Activated CD4-positive, alpha-beta T cell treated with anti-CD3 and anti-CD28 coated beads, Interleukin-2, Interleukin-4, amounts not matched to agents 100 ng/mL and 50 ng/mL, durations not matched to agents 16 hours and 8 hours (primary cell): ENCODE results near the gene NBPF19.
A peak's percentile ranks its signal among the peaks of the same experiment; 100 is the strongest.
"Not testable (repeated sequence)": the region's sequence is repeated elsewhere in the genome, so short reads cannot be mapped to it uniquely, and the experiment has no call there.

ENCODE experiments used
- DNase-seq: peaks from one replicate; pipeline ENCODE4 v3.0.0-alpha.2; 2020; ENCODE audit warnings: low spot score

The NBPF19 gene, protein sequence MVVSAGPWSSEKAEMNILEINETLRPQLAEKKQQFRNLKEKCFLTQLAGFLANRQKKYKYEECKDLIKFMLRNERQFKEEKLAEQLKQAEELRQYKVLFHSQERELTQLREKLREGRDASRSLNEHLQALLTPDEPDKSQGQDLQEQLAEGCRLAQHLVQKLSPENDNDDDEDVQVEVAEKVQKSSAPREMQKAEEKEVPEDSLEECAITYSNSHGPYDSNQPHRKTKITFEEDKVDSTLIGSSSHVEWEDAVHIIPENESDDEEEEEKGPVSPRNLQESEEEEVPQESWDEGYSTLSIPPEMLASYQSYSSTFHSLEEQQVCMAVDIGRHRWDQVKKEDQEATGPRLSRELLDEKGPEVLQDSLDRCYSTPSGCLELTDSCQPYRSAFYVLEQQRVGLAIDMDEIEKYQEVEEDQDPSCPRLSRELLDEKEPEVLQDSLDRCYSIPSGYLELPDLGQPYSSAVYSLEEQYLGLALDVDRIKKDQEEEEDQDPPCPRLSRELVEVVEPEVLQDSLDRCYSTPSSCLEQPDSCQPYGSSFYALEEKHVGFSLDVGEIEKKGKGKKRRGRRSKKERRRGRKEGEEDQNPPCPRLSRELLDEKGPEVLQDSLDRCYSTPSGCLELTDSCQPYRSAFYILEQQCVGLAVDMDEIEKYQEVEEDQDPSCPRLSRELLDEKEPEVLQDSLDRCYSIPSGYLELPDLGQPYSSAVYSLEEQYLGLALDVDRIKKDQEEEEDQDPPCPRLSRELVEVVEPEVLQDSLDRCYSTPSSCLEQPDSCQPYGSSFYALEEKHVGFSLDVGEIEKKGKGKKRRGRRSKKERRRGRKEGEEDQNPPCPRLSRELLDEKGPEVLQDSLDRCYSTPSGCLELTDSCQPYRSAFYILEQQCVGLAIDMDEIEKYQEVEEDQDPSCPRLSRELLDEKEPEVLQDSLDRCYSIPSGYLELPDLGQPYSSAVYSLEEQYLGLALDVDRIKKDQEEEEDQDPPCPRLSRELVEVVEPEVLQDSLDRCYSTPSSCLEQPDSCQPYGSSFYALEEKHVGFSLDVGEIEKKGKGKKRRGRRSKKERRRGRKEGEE (N-terminal part only)

DNA sequence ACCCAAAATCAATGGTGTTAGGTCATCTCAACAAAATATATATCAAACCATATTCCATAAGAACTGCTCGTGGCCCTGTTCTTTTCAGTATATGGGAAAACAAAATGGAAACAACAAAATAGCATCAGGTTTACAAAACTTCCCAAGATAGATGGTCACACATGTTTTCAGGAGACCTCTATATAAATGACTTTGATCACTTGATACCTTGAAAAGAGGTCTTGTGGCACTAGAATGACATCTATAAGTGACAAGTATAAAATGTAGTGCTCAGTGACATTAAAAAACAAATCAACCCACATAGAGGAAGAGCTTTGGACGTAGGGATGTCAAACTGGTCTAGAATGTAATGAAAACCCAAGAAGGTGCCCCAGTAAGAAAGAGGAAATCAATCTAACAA, at the start of gene NBPF19:
NBPF19 (plus strand) TSS at position 301 of the 400 bp plus-strand sequence. CDS start 888 bp downstream, outside the sequence.
- not testable (repeated sequence) for DNase-seq

DNA sequence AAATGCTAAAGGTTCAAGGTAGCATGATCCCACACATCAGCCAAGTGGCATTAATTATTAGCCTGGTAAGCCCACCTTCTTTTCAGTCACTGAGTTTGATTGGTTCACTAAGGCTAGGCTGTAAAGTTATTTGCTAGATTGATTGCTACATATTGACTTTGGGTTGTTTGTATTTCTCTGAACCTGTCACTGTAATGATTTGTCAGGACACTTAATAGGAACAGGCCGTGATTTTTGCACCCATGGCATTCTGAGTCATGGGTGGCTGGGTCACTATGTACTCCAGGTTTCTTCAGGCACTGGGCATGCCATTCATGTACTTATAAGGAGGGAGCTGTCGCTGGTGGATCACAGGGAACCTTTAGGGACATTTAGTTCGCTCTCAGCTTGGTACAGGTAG, 46.5 kb upstream of the NBPF19 start:
- DNase-seq: not testable (repeated sequence)

DNA sequence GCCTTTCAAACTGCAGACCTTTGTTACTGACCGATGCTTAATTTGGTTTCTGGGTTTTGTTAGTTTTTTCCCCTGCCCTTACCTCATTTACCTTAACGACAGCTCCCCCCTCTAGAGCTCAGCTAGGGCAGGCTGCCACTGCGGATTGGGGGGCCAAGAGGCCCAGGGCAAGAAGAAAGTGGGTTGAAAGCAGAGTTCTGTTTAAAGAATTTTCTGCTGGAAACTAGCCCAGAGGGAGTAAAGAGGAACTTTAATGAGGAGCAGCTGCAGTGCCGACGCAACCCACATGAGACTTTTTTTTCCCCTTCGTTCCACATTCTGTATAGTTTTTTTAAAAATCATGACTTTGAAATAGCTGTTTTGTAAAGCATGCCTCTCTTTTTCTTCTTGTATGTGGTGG, 29.4 kb upstream of the NBPF19 start:
- DNase-seq: not testable (repeated sequence)

DNA sequence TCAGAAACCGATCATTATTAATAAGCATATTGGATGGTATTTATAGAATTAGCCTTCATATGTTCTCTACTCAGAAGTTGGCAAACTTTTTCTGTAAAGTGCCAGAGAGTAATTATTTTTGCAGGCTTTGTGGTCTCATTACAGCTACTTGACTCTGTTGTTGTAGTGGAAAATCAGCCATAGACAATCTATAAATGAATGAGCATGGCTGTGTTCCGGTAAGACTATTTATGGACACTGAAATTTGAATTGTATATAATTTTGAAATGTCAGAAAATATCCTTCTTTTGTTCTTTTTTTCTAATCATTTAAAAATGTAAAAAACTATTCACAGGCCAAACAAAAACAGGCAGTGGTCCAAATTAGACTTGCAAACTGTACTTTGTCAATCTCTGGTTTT, 22.6 kb upstream of the NBPF19 start:
- not testable (repeated sequence) for DNase-seq

DNA sequence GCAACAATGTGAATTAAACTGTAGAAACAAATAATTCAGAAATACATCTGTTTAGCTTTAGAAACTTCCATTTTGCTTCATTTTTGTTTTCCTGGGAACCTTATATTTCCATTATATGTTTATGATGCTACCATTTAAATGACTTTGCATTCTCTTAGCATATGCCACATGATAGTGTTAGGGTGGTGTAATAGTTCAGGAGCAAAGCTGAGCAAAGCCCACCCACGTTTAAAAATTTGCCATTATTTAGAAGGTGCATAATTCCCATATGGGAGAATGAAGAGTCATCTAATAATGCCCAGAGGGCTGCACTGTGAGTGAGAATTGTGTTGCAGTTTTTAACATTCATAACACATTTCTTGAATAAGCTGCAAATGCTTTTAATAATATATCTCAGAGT, 22.2 kb upstream of the NBPF19 start:
- not testable (repeated sequence) for DNase-seq

DNA sequence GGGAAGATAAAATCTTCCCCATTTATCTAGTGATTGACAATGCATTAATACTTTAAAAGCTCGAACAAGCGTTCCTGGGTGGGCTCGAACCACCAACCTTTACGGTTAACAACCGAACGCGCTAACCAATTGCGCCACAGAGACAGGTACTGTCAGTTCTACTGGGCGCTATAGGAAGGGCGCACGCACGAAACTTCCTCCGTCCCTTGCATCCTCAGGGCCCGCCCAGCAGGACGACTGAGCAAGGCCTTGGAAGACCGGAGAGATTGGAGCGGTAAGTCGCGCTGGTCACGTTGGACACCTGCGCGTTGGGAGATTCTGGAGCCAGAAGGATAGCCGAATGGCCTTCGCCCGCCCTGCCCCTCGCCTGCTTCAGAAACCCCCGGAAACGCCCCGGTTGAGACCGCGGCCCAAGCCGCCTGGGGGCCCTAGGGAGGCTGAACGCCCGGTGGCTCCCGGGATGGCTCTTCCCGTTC, 83.5 kb downstream of the NBPF19 start:
- peak; percentile 79 for DNase-seq

DNA sequence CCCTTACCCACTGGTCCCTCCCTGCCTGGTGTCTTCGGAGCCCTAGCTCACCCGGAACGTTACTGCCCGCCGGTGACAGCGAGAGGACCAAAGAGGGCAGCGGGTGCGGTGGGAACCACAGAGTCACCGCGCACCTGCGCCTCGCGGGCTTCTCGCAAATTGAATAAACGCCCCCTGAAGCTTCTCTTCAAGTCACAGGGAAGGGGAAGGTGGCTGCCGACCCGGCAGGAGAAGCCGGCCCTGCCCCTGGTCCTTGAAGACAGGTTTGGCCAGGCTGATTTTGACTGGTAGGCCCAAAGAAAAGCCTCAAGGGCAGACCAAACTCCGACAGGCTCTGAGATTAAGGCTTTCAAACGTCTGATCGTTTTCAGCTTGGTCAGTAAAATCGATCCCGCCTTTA, 87.0 kb downstream of the NBPF19 start:
- DNase-seq: not testable (repeated sequence)

DNA sequence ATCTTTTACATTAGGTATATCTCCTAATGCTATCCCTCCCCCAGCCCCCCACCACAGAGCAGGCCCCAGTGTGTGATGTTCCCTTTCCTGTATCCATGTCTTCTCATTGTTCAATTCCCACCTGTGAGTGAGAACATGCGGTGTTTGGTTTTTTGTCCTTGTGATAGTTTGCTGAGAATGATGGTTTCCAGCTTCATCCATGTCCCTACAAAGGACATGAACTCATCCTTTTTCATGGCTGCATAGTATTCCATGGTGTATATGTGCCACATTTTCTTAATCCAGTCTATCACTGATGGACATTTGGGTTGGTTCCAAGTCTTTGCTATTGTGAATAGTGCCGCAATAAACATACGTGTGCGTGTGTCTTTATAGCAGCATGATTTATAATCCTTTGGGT, 90.6 kb downstream of the NBPF19 start:
- DNase-seq: not testable (repeated sequence)

DNA sequence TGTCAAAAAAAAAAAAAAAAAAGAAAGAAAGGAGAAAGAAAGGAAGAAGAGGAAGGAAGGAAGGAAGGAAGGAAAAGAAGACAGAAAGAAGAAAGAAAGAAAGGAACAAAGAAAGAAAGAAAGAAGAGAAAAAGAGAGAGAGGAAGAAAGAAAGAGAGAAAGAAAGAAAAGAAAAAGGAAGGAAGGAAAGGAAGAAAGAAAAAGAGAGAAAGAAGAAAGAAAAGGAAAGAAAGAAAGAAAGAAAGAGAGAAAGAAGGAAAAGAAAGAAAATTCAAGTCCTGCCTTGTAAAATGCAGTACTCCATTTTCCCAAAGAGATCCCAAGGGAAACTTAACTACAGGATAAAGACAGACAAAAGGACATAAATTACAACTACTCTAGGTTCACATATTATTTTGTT, 97.9 kb downstream of the NBPF19 start:
- not testable (repeated sequence) for DNase-seq

DNA sequence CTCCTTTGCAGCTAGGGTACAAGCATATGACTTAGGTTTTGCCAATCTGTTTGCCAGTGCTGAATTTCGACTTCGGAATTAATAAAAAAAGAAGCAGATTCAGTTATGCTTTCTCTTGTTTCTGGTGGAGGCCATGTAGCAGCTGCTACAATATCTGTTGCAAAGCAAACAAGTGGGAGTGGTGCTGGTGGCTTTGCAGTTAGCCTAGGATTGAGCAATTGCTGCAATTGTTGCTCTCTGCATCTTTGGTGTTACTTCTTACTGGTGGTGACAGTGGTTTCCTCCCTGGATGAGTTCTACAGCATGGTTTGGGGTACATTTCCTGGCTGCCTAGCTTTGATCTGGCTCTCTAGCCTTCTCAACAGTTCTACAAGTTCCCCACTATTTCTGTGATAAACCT, 110.7 kb downstream of the NBPF19 start:
- peak; percentile 73 for DNase-seq
